LNCaP clone FGC (cell line): ENCODE results near the gene STIL.

Source experiments
- DNase-seq: peaks from one replicate; pipeline ENCODE4 v3.0.0-alpha.2; 2011; ENCODE audit warnings: low read depth
- H3K4me3 ChIP-seq: 2 replicates; pipeline ENCODE4 v1.5.1; 2011; ENCODE audit warnings: mild to moderate bottlenecking, low read depth, low read length, control low read depth
- TF ChIP-seq, protein P1 (sequence below): IDR thresholded peaks from 2 replicates; pipeline ENCODE4 v1.5.1; 2012; ENCODE audit warnings: mild to moderate bottlenecking; ENCODE audit not compliant: control insufficient read depth, insufficient read depth; ENCODE audit errors: extremely low read depth

STIL gene

DNA sequence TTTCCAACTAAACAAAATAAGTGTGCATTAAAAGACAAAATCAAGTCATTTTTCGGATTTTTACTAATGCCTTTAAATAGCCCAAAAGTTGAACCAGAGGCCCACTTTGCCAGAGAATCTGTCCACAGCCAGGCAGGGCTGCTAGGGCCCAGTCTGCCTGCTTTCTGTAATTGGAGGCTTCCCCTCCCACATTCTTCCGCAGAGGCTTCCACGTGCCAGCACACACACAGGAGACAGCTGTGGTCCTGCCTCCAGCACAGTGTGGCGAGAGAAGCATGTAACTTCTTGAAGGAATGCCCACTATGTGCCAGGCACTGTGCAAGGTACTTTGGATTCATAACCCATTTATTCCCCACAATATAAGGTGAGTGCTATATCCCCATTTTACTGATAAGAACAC, 112.8 kb downstream of the STIL start:
- no peak for DNase-seq

More for the DNA sequence above, 112.8 kb downstream of the STIL start:
- no peak overlapping the region for H3K4me3 ChIP-seq
- TF ChIP-seq, protein P1, sequence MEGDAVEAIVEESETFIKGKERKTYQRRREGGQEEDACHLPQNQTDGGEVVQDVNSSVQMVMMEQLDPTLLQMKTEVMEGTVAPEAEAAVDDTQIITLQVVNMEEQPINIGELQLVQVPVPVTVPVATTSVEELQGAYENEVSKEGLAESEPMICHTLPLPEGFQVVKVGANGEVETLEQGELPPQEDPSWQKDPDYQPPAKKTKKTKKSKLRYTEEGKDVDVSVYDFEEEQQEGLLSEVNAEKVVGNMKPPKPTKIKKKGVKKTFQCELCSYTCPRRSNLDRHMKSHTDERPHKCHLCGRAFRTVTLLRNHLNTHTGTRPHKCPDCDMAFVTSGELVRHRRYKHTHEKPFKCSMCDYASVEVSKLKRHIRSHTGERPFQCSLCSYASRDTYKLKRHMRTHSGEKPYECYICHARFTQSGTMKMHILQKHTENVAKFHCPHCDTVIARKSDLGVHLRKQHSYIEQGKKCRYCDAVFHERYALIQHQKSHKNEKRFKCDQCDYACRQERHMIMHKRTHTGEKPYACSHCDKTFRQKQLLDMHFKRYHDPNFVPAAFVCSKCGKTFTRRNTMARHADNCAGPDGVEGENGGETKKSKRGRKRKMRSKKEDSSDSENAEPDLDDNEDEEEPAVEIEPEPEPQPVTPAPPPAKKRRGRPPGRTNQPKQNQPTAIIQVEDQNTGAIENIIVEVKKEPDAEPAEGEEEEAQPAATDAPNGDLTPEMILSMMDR = no peak
